NCI-H82 (cell line): Measurements from ENCODE around the gene MPLKIP.
"Not testable (repeated sequence)": the region's sequence is repeated elsewhere in the genome, so short reads cannot be mapped to it uniquely, and the experiment has no call there.

Experiments
- DNase-seq: peaks from one replicate; lab custom pipeline; 2025; lab: John Stamatoyannopoulos, UW

MPLKIP gene

DNA sequence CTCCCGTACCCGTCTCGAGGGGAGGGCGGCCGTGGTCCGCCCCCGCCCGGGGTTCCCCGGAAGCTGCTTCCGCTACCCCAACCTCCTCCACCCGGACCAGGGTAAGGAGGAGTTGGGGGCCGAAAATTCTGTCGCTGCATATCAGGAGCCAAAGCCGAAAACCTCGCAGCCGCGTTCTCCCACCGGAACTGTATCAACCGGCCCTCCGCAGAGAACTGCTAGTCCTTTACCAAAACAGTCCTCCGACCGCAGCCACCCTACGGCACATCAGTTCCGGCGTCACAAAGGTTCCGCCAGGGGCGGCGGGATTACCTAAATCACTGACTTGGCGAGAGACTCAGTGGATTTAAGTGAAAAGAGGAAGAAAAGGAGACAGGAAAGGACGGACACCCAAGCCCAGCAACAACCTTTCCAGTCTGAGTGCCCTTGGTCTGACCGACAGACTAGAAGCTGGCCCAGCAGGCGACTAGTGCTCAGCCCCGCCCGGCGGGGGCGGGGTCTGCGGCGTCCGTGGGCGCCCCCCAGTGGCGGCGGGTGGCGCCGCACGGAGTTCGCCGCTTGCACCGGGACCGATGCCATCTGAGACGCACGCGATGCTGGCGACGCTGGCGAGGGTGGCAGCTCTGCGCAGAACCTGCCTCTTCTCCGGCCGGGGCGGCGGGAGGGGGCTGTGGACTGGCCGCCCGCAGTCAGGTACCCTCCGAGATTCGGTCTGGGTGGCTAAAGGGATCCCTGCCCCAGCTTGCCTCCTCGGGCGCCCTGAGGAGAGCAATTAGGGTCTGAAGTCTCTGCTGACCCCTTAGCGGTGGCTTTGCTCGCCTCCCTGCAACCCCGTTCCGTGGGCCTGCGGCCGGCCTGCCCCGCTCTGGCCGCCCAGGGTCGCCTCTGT is at the start of gene MPLKIP, which contains the start of gene SUGCT:
Gene MPLKIP (minus strand): TSS at position 195 of the 889 bp plus-strand sequence. CDS start 55 bp downstream, at position 140.
Gene SUGCT (plus strand): TSS at position 578 of the 889 bp plus-strand sequence.
- DNase-seq: peak; percentile 91

- no peak for DNase-seq
These were observed 48.0 kb upstream of the MPLKIP start for GRCh38 chr7:40182452-40182851.

- peak; percentile 4 for DNase-seq
These were observed 42.6 kb upstream of the MPLKIP start for GRCh38 chr7:40177071-40177470.

DNA sequence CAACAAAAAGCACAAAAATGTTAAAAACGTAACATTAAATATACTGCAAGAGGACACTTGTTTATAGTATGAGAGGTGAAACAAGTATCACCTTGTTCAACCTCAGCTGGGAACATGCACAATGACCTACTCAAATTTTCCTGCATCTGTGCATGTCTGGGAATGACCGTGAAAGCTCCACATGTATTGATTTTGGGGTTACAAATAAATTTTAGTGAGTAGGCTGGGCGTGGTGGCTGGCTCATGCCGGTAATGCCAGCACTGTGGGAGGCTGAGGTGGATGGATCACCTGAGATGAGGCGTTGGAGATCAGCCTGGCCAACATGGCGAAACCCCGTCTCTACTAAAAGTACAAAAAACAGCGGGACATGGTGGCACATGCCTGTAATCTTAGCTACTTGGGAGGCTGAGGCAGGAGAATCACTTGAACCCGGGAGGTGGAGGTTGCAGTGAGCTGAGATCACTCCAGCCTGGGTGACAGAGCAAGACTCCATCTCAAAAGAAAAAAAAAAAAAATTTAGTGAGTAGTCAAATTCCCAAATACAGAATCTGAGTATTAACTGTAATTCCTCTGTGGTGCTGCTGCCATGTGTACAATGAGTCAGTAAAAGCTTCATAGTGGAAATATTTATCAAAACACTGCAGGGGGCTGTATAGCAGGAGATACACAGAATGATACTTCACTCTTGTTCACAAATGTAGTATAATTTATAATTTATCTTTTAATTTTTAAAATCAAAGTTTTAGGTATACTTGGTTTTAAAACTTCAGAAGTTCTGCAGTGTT is 41.5 kb upstream of the MPLKIP start:
- no peak for DNase-seq

- not testable (repeated sequence) for DNase-seq
These were observed 40.8 kb upstream of the MPLKIP start for GRCh38 chr7:40175256-40175655.

DNA sequence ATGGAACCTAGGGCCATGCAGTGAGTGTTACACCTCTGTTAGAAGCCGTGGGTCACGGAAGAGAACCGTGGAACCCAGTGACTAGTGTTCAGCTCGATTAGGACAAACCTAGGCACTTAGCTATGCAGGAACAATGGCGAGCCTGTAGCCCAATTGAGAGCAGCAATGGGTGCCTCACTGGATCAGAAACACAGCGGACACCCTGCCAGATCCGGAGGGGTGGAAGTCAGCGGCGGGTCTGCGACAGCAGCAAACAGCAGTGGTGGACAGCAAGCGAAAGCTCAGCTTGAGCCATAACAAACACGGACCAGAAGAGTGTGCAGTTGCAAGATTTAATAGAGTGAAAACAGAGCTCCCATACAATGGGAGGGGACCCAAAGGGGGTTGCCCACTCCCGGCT is 38.7 kb upstream of the MPLKIP start:
- DNase-seq: not testable (repeated sequence)

DNA sequence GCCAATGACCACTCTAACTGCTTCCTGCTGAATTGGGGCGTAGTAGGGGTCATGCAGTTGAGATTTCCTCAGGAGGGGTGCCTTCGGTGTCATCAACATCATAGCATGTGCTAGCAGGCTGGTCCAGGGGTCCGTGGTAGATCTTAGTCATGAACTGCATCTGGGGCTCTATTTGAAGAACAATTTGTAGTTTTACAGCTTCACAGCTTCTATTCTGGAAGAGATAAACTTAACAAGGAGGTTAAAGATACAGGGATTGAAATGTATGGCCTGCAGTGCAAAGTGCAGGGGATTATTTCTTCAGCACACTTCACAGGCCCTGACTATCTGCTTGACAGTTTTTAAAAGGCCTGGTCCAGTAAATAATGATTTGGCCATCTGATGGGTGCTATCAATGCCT is 33.8 kb upstream of the MPLKIP start:
- DNase-seq: not testable (repeated sequence)

DNA sequence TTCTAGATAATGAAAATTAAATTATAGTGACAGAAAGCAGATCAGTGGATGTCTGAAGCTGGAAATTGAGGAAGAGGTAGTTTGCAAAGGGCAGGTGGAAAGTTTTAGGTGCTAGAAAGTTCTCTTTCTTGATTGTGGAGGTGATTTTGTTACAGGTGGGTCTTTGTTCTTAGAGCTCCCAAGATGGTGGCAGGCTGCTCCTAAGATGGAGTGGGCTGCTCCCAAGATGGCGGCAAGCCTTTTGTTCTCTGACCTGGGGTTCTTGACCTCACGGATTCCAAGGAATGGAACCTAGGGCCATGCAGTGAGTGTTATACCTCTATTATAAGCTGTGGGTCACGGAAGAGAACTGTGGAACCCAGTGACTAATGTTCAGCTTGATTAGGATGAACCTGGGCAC is 32.9 kb upstream of the MPLKIP start:
- DNase-seq: no peak

DNA sequence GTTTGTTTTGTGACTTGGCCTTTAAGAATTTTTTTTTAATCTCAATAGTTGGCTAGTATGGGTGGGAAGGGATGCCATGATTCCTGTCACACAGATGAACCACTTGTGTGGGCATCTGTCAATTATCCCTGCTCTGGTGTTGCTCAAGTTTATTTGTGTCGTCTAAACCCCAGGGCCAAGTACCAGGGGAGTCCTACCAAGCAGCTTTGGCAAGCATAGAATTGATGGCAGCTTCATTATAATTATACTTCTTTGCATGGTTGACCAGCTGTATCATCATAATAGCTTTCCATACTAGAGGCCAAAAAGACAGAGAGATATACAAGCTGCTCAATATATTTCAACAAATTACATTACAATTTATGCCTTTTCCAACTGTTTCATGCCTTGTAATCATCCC is 30.8 kb upstream of the MPLKIP start:
- no peak for DNase-seq

- no peak for DNase-seq
These were observed 28.1 kb upstream of the MPLKIP start for GRCh38 chr7:40162516-40162915.

- DNase-seq: no peak
These were observed 22.6 kb upstream of the MPLKIP start for GRCh38 chr7:40156988-40157387.

- no peak for DNase-seq
These were observed 17.1 kb upstream of the MPLKIP start for GRCh38 chr7:40151504-40151903.

DNA sequence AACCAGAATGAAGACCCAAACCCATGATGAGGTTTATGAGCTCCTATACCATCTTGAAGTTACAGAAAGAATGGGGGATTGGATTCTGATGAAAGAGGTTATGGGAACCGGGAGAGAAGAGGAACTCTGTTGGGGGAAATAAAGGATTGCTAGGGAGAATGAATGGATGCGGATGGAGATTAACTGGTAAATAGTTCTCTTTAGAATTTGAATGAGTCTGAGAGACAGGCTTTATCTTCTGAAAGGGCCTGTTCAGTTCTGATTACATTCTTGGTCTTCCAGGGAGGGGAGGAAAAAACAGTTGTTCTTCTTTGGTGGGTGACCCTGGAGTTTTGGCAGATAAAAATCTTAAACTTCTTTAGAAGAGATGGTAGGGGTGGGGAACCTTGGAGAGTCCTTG is 14.2 kb upstream of the MPLKIP start:
- no peak for DNase-seq

DNA sequence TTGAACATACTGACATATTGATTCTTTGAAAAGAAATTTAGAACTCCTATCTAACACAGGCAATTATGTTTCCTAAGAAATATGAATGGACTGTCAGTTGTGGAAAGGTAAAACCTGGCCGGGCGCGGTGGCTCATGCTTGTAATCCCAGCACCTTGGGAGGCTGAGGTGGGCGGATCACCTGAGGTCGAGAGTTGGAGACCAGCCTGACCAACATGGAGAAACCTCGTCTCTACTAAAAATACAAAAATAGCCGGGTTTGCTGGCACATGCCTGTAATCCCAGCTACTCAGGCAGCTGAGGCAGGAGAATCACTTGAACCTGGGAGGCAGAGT is 13.8 kb upstream of the MPLKIP start:
- not testable (repeated sequence) for DNase-seq

- DNase-seq: peak; percentile 10
These were observed 13.2 kb upstream of the MPLKIP start for GRCh38 chr7:40147371-40148246.

- DNase-seq: not testable (repeated sequence)
These were observed 11.2 kb upstream of the MPLKIP start for GRCh38 chr7:40145596-40146130.

DNA sequence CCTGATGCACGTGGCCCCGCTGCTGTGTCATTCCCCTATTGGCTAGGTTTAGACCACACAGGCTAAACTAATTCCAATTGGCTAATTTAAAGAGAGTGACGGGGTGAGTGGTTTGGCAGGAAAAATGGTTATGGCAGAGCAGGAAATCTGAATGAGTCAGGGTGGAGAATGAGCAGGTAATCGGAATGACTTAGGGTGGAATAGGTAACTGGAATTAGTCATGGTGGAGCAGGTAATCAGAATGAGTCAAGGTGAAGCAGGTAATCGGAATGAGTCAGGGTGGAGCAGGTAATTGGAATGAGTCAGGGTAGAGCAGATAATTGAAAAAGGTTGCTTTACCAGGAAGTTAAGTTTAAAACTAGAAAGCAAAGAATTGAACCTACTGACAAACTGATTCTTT is 7.5 kb upstream of the MPLKIP start:
- not testable (repeated sequence) for DNase-seq

GRCh38 chr7:40139891-40140290 is 5.5 kb upstream of the MPLKIP start:
- not testable (repeated sequence) for DNase-seq

- peak; percentile 86 for DNase-seq
These were observed 4.6 kb upstream of the MPLKIP start for GRCh38 chr7:40138973-40139372.

- no peak for DNase-seq
These were observed 3.1 kb upstream of the MPLKIP start for GRCh38 chr7:40137563-40137962.

- DNase-seq: no peak
These were observed 842 bp upstream of the MPLKIP start for GRCh38 chr7:40135317-40135610.
